Vagina (tissue), 2 donors: ENCODE measurements around the gene TMC3.

ENCODE experiments used
- CTCF ChIP-seq, 3 experiments: fragments of 450-650 bp in 2 of 3; fragments of 200-600 bp in 1 of 3; sonication (generic) in 1 of 3; IDR thresholded peaks; one replicate each; pipeline ENCODE4 v1.5.1; 2017 to 2019; ENCODE audit warnings: antibody characterized with exemption in 3 of 3, mild to moderate bottlenecking in 2 of 3, moderate library complexity in 2 of 3
- POLR2A ChIP-seq, 2 donors: fragments of 450-650 bp; IDR thresholded peaks; one replicate each; pipeline ENCODE4 v1.6.1; 2017; ENCODE audit warnings: antibody characterized with exemption in 2 of 2, mild to moderate bottlenecking in 2 of 2, moderate library complexity in 2 of 2
- POLR2AphosphoS5 ChIP-seq, 2 donors: sonication (generic); formaldehyde crosslinking; IDR thresholded peaks; one replicate each; pipeline ENCODE4 v1.9.0; 2017; ENCODE audit warnings: antibody characterized with exemption in 2 of 2, mild to moderate bottlenecking in 2 of 2, low read depth in 1 of 2; ENCODE audit not compliant: insufficient read depth in 1 of 2

GRCh38 chr15:81323559-81323943, 50.5 kb downstream of the TMC3 start:
- no peak for TF ChIP-seq POLR2A (IDR thresholded peaks at IDR 0.05)
- TF ChIP-seq CTCF (IDR thresholded peaks at IDR 0.05): no peak
- TF ChIP-seq POLR2AphosphoS5 (IDR thresholded peaks at IDR 0.05; ENCODE audit: insufficient read depth in 1 of 2, low read depth in 1 of 2): no peak
